Measurements from ENCODE around the gene GNPAT.

GNPAT gene

GRCh38 chr1:231218078-231218477 is 22.9 kb upstream of the GNPAT start:
- Histone ChIP-seq H2AFZ (ENCODE audit: low read depth) (no peak overlapping the region), H3K27me3 (ENCODE audit: insufficient read depth, low read depth) (no peaks in the 10 kb centered on the region), H3K9ac (no peak overlapping the region), H3K36me3 (ENCODE audit: insufficient read depth) (no peaks in the 10 kb centered on the region), H3K27ac (no peak overlapping the region), H3K4me2 (no peak overlapping the region), H3K4me1 (ENCODE audit: low read depth, poor library complexity, severe bottlenecking) (no peaks in the 10 kb centered on the region), H4K20me1 (ENCODE audit: insufficient read depth) (no peaks in the 10 kb centered on the region), H3K4me3 (IDR thresholded peaks at IDR 0.05; ENCODE audit: insufficient read depth, low read depth, low read length) (no peak overlapping the region), H3K79me2 (ENCODE audit: insufficient read depth, low read depth) (no peaks in the 10 kb centered on the region)
- TF ChIP-seq CTCF (conservative IDR thresholded peaks at IDR 0.05; ENCODE audit: low read depth, low read length): no peak

GRCh38 chr1:231219422-231220401 is 21.3 kb upstream of the GNPAT start:
- no peak for TF ChIP-seq CTCF (conservative IDR thresholded peaks at IDR 0.05; ENCODE audit: low read depth, low read length)
- Histone ChIP-seq H4K20me1 (ENCODE audit: insufficient read depth) (no peaks in the 10 kb centered on the region), H3K4me3 (IDR thresholded peaks at IDR 0.05; ENCODE audit: insufficient read depth, low read depth, low read length) (no peak overlapping the region), H3K27me3 (ENCODE audit: insufficient read depth, low read depth) (no peaks in the 10 kb centered on the region), H3K4me1 (ENCODE audit: low read depth, poor library complexity, severe bottlenecking) (no peaks in the 10 kb centered on the region), H3K79me2 (ENCODE audit: insufficient read depth, low read depth) (no peaks in the 10 kb centered on the region), H2AFZ (ENCODE audit: low read depth) (no peak overlapping the region), H3K36me3 (ENCODE audit: insufficient read depth) (no peaks in the 10 kb centered on the region), H3K27ac (no peak overlapping the region), H3K4me2 (no peak overlapping the region), H3K9ac (no peak overlapping the region)

GRCh38 chr1:231220801-231221200 is 20.2 kb upstream of the GNPAT start:
- no peak overlapping the region for H3K4me3 ChIP-seq (IDR thresholded peaks at IDR 0.05; ENCODE audit: insufficient read depth, low read depth, low read length)
- no peaks in the 10 kb centered on the region for H3K79me2 ChIP-seq (ENCODE audit: insufficient read depth, low read depth)
- no peak overlapping the region for H2AFZ ChIP-seq (ENCODE audit: low read depth)
- TF ChIP-seq CTCF (conservative IDR thresholded peaks at IDR 0.05; ENCODE audit: low read depth, low read length): no peak
- H3K27ac ChIP-seq: no peak overlapping the region
- no peaks in the 10 kb centered on the region for H4K20me1 ChIP-seq (ENCODE audit: insufficient read depth)
- H3K27me3 ChIP-seq (ENCODE audit: insufficient read depth, low read depth): no peaks in the 10 kb centered on the region
- H3K36me3 ChIP-seq (ENCODE audit: insufficient read depth): no peaks in the 10 kb centered on the region
- no peak overlapping the region for H3K4me2 ChIP-seq
- H3K9ac ChIP-seq: no peak overlapping the region
- no peaks in the 10 kb centered on the region for H3K4me1 ChIP-seq (ENCODE audit: low read depth, poor library complexity, severe bottlenecking)

GRCh38 chr1:231226156-231226555 is 14.9 kb upstream of the GNPAT start:
- Histone ChIP-seq H3K79me2 (ENCODE audit: insufficient read depth, low read depth) (no peaks in the 10 kb centered on the region), H3K4me2 (no peak overlapping the region), H3K27ac (no peak overlapping the region), H3K9ac (no peak overlapping the region), H3K27me3 (ENCODE audit: insufficient read depth, low read depth) (no peaks in the 10 kb centered on the region), H3K36me3 (ENCODE audit: insufficient read depth) (no peaks in the 10 kb centered on the region), H4K20me1 (ENCODE audit: insufficient read depth) (no peaks in the 10 kb centered on the region), H2AFZ (ENCODE audit: low read depth) (no peak overlapping the region), H3K4me3 (IDR thresholded peaks at IDR 0.05; ENCODE audit: insufficient read depth, low read depth, low read length) (no peak overlapping the region), H3K4me1 (ENCODE audit: low read depth, poor library complexity, severe bottlenecking) (no peaks in the 10 kb centered on the region)
- TF ChIP-seq CTCF (conservative IDR thresholded peaks at IDR 0.05; ENCODE audit: low read depth, low read length): no peak
